PFSK-1 (cell line): ENCODE measurements around the gene TMEM87B.

Experiments used
- POLR2AphosphoS5 ChIP-seq: IDR thresholded peaks from 2 replicates; pipeline ENCODE4 v1.6.1; 2012; ENCODE audit warnings: low read depth, mild to moderate bottlenecking, control low read depth, low read length, moderate library complexity
- SIN3A ChIP-seq: IDR thresholded peaks from 2 replicates; pipeline ENCODE4 v1.6.1; 2012; ENCODE audit warnings: mild to moderate bottlenecking, low read length, moderate library complexity, borderline replicate concordance; ENCODE audit not compliant: insufficient read depth
- TAF1 ChIP-seq: IDR thresholded peaks from 2 replicates; pipeline ENCODE4 v1.6.1; 2012; ENCODE audit warnings: low read length, control low read depth, borderline replicate concordance; ENCODE audit not compliant: insufficient read depth

DNA sequence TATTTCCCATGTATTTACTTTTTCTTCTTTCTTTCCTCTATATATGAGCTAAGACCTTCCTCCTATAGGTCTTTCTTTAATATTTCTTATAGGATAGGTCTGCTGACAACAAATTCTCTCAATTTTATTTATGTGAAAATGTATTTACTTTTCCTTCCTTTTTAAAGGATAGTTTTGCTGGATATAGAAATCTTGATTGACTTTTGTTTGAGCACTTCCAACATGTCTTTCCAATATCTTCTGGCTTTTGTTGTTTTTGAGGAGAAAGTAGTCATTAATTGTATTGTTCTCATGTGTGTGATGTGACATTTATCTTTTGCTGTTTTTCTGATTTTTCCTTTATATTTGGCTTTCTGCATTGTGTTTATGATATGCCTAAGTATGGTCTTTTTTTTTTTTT lies 54.2 kb downstream of the TMEM87B start:
- TF ChIP-seq SIN3A (no peak), POLR2AphosphoS5 (no peak), TAF1 (no peak)
